Transverse colon (tissue), 4 donors: ENCODE data around the gene SRP54.

Experiments
- CTCF ChIP-seq, 5 experiments: fragments of 200-600 bp in 3 of 5; fragments of 450-650 bp in 2 of 5; sonication (generic) in 3 of 5; IDR thresholded peaks; 1 replicate in 2 of 5; 2 replicates in 3 of 5; pipeline ENCODE4 v1.5.1; 2016 to 2017; ENCODE audit warnings: antibody characterized with exemption in 5 of 5, inconsistent platforms in 3 of 5, mild to moderate bottlenecking in 2 of 5, moderate library complexity in 1 of 5
- EP300 ChIP-seq: sonication (generic); formaldehyde crosslinking; IDR thresholded peaks from one replicate; pipeline ENCODE4 v1.6.1; 2017; ENCODE audit warnings: antibody characterized with exemption, low read depth
- POLR2A ChIP-seq: fragments of 450-650 bp; IDR thresholded peaks from one replicate; pipeline ENCODE4 v1.6.1; 2016; ENCODE audit warnings: antibody characterized with exemption, mild to moderate bottlenecking, moderate library complexity
- POLR2AphosphoS5 ChIP-seq, 3 donors: sonication (generic); formaldehyde crosslinking; IDR thresholded peaks; one replicate each; pipeline ENCODE4 v1.6.1; 2016; ENCODE audit warnings: antibody characterized with exemption in 3 of 3

DNA sequence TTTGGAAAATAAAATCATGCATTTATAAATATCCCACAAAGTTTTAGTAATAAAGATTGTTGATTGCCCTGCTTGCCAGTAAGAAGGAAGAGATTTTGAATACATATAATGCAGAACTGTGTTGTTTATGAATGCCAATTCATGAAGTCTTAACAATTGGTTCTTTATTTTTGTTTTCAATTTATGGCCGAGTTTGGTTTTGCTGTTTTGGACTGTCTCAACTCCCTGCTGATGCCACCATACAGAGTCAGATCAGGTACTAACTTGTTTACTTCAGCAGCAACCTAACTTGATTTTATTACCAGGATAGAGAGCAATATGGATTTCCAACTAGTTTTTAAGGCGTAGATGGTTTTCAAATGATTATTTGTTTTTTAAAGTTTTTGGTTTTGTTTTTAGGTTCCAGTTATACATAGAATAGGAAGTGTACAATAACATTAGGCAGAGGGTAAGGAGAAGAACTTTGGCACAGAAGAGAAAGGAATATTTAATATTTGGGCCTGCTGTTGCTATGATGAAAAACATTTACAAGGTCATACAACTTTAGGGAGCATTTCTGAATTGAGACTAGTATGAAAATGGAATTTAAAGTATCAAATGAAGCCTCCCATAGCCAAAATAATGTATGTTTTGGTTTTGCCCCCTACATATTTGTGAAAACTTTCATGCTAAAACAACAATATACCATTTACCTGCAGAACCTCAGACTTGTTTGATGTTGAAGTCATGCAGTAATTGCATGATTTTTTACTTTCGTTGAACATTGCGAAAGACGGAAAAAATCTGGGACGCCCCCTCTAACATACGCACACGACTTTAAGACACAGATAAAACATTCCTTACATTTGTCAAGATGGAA is 62.4 kb downstream of the SRP54 start:
- TF ChIP-seq POLR2AphosphoS5 (IDR thresholded peaks at IDR 0.05) (no peak), CTCF (IDR thresholded peaks at IDR 0.05) (no peak), POLR2A (no peak), EP300 (no peak)
